Sigmoid colon (tissue), 3 donors: ENCODE measurements around the gene FAM228A.

Experiments
- CTCF ChIP-seq, 4 experiments: fragments of 450-650 bp in 3 of 4; fragments of 200-600 bp in 1 of 4; IDR thresholded peaks; one replicate each; pipeline ENCODE4 v1.5.1; 2016 to 2019; ENCODE audit warnings: antibody characterized with exemption in 4 of 4, mild to moderate bottlenecking in 3 of 4, moderate library complexity in 2 of 4
- POLR2A ChIP-seq, 2 donors: fragments of 450-650 bp; IDR thresholded peaks; one replicate each; pipeline ENCODE4 v1.6.1; 2016; ENCODE audit warnings: antibody characterized with exemption in 2 of 2, mild to moderate bottlenecking in 2 of 2, moderate library complexity in 2 of 2

- TF ChIP-seq CTCF (IDR thresholded peaks at IDR 0.05), result no peak
- TF ChIP-seq POLR2A (IDR thresholded peaks at IDR 0.05), result no peak
These were observed 40.0 kb downstream of the FAM228A start for GRCh38 chr2:24214880-24215279.
